Smooth muscle cell (in vitro differentiated cells): ENCODE measurements around the gene CIC. TPM values are rescaled to one million over a fixed set of nuclear protein-coding genes. Genes with fewer than 3 reads are reported as not detected.

Source experiments
- DNase-seq: peaks from one replicate; lab custom pipeline; 2025; ENCODE audit not compliant: unreplicated experiment; lab: John Stamatoyannopoulos, UW
- H2AFZ ChIP-seq: fragments of 200-600 bp; sonication (generic); 2 replicates; pipeline ENCODE4 v1.6.0; 2016; ENCODE audit warnings: antibody characterized with exemption, low read depth, mild to moderate bottlenecking
- H3F3A ChIP-seq: fragments of 200-600 bp; sonication (generic); 2 replicates; pipeline ENCODE4 v1.6.0; 2017; ENCODE audit warnings: antibody characterized with exemption, low read depth
- H3K27ac ChIP-seq: fragments of 200-600 bp; sonication (generic); 2 replicates; pipeline ENCODE4 v1.5.1; 2016; ENCODE audit warnings: low read depth, mild to moderate bottlenecking
- H3K27me3 ChIP-seq: fragments of 200-600 bp; sonication (generic); 2 replicates; pipeline ENCODE4 v1.6.1; 2016; ENCODE audit warnings: low read depth, mild to moderate bottlenecking
- H3K36me3 ChIP-seq: fragments of 200-600 bp; sonication (generic); 2 replicates; pipeline ENCODE4 v1.5.1; 2016; ENCODE audit warnings: low read depth
- H3K4me1 ChIP-seq: fragments of 200-600 bp; sonication (generic); 2 replicates; pipeline ENCODE4 v1.5.1; 2016; ENCODE audit warnings: low read depth
- H3K4me2 ChIP-seq: fragments of 200-600 bp; sonication (generic); 2 replicates; pipeline ENCODE4 v1.6.0; 2016; ENCODE audit warnings: mild to moderate bottlenecking
- H3K4me3 ChIP-seq: fragments of 200-600 bp; sonication (generic); 2 replicates; pipeline ENCODE4 v1.5.1; 2016; ENCODE audit warnings: mild to moderate bottlenecking
- H3K79me2 ChIP-seq: fragments of 200-600 bp; sonication (generic); 2 replicates; pipeline ENCODE4 v1.6.0; 2016; ENCODE audit warnings: low read depth, mild to moderate bottlenecking
- H3K9ac ChIP-seq: fragments of 200-600 bp; sonication (generic); 2 replicates; pipeline ENCODE4 v1.6.0; 2016; ENCODE audit warnings: low read depth
- H3K9me3 ChIP-seq: fragments of 200-600 bp; sonication (generic); replicated peaks from 2 replicates; pipeline ENCODE4 v1.5.1; 2016; ENCODE audit warnings: low read depth
- H4K20me1 ChIP-seq: fragments of 200-600 bp; sonication (generic); 2 replicates; pipeline ENCODE4 v1.6.0; 2016; ENCODE audit warnings: low read depth
- CTCF ChIP-seq: fragments of 200-600 bp; sonication (generic); IDR thresholded peaks from 2 replicates; pipeline ENCODE4 v1.5.1; 2017; ENCODE audit warnings: borderline replicate concordance, mild to moderate bottlenecking, antibody characterized with exemption; ENCODE audit not compliant: insufficient read depth, poor library complexity, severe bottlenecking
- WGBS: methylation state at CpG from one replicate; pipeline ENCODE4 v1.1.7; 2016; ENCODE audit warnings: low lambda C conversion rate; 5-methylcytosine and 5-hydroxymethylcytosine counted together
- polyA plus RNA-seq: library from polyadenylated mRNA; unstranded; fragments of >200 nt; fragmentation: Nextera tagmentation; extraction: Ambion mirVana; gene quantifications from 2 replicates; pipeline ENCODE4 v1.2.1, GENCODE V29; 2016
- total RNA-seq: library from RNA; depleted of rRNA; stranded (reverse); fragments of >200 nt; gene quantifications from 2 replicates; pipeline ENCODE4 v1.2.3, GENCODE V29; 2014

Gene CIC
- total and polyA plus RNA-seq, 2 experiments from 2014 or later = 12.6 to 18.4 TPM

DNA sequence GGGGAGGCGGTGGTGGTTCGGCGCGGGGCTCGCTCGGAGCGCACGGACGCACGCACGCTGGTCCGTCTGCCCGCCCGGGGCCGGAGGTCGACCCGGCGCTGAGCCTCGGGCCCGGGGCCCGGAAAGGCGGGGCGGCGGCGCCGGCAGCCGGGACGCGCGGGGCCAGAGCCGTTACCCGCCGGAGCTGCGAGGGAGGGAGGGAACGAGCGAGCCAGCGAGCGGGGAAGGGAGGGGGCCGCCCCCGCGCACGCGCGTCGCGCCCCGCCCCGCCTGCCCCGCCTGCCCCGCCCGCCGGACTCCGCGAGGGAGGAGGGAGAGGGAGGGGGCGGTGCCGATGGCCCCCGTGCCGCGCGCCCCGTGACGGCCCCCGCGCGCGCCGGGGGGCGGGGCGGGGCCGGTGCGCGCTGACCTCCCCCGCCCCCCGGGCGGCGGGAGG, 15.0 kb downstream of the CIC start:
- H3K4me1 ChIP-seq = peaks cover 36% of the 10 kb centered on the region
- no peak overlapping the region for H3K27ac ChIP-seq
- H3K36me3 ChIP-seq = no peaks in the 10 kb centered on the region
- peaks cover 46% of the 10 kb centered on the region for H4K20me1 ChIP-seq
- H3K4me3 ChIP-seq = peak overlapping the region; percentile 40
- peak; percentile 89 for DNase-seq
- 0% methylated on average over 6 of the region's 76 CpGs for WGBS
- H3K9ac ChIP-seq = no peak overlapping the region
- H2AFZ ChIP-seq = no peak overlapping the region
- H3K79me2 ChIP-seq = peaks cover 12% of the 10 kb centered on the region
- no peaks in the 10 kb centered on the region for H3K9me3 ChIP-seq
- no peaks in the 10 kb centered on the region for H3K27me3 ChIP-seq
- peaks cover 26% of the 10 kb centered on the region for H3F3A ChIP-seq
- no peak for TF ChIP-seq CTCF
- peak overlapping the region; percentile 63 for H3K4me2 ChIP-seq

DNA sequence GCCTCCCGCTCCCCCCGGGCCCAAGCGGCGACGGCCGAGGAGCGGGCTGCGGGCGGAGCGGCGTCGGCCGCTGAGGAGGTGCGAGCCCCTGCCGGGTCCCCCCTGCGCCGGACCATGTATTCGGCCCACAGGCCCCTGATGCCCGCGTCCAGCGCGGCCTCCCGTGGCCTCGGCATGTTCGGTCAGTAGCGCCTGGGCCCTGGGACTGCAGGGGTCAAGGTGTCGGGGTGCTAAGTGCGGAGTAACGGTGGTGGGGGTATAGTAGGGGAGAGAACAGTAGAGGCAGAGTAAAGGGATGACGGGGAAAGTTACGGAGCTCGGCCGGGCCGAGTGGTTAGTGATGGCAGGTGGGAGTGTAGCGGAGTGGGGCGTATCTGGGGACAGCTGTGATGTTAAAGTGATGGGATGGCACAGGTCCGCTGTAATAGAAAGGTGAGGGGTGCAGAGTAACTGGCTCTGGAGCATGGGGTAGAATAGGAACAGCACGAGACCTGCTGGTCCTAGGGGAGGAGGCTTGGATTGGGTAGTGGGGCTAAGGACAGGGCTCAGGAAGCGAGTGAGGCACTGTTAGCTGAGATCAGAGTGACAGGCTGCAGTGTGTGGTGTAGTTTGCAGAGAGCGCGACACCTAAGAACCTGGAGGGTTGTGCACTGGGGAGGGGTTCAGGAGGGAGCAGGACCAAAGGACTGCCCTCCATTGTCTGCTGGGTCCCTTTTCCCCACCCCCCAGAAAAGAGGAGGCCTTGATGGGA, 15.7 kb downstream of the CIC start:
- H3K4me3 ChIP-seq = peak overlapping the region; percentile 71
- peaks cover 47% of the 10 kb centered on the region for H4K20me1 ChIP-seq
- H3K9ac ChIP-seq = no peak overlapping the region
- H3K27me3 ChIP-seq = no peaks in the 10 kb centered on the region
- H3K4me1 ChIP-seq = peaks cover 30% of the 10 kb centered on the region
- H3K9me3 ChIP-seq = no peaks in the 10 kb centered on the region
- whole genome bisulfite sequencing = 6% methylated on average over 38 of the region's 41 CpGs
- TF ChIP-seq CTCF = no peak
- no peaks in the 10 kb centered on the region for H3K36me3 ChIP-seq
- DNase-seq = no peak
- peak overlapping the region; percentile 100 for H3K4me2 ChIP-seq
- H2AFZ ChIP-seq = no peak overlapping the region
- H3K27ac ChIP-seq = no peak overlapping the region
- H3F3A ChIP-seq = peaks cover 25% of the 10 kb centered on the region
- peaks cover 12% of the 10 kb centered on the region for H3K79me2 ChIP-seq

DNA sequence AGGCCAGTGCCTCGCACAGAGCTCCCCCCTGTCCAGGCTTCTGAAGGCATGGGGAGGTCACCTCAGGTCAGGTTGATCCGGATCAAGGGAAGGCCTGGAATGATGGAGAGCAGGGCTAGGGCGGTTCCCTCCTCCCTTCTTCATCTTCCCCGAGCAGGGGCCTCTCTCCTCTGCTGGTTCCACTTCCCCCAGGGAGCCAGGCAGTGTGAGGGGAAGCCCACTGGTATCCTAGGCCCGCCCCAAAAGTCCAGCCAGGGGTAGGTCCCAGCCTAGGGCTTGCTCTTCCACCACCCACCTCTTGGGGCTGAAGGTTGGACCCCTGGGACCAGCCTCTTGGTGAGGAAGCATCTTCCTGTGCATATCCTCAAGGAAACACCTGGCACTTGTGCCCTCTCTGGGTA, 16.5 kb downstream of the CIC start:
- peak overlapping the region; percentile 71 for H3K4me3 ChIP-seq
- H3F3A ChIP-seq = peaks cover 19% of the 10 kb centered on the region
- 63% methylated on average over 5 of the region's 5 CpGs for WGBS
- H3K36me3 ChIP-seq = no peaks in the 10 kb centered on the region
- H2AFZ ChIP-seq = no peak overlapping the region
- peaks cover 30% of the 10 kb centered on the region for H3K4me1 ChIP-seq
- TF ChIP-seq CTCF = no peak
- H3K9ac ChIP-seq = no peak overlapping the region
- H3K79me2 ChIP-seq = peaks cover 12% of the 10 kb centered on the region
- H3K9me3 ChIP-seq = no peaks in the 10 kb centered on the region
- no peak for DNase-seq
- no peaks in the 10 kb centered on the region for H3K27me3 ChIP-seq
- H4K20me1 ChIP-seq = peaks cover 55% of the 10 kb centered on the region
- peak overlapping the region; percentile 100 for H3K4me2 ChIP-seq
- no peak overlapping the region for H3K27ac ChIP-seq

GRCh38 chr19:42285988-42286348, 16.9 kb downstream of the CIC start:
- peaks cover 12% of the 10 kb centered on the region for H3K79me2 ChIP-seq
- H3K9me3 ChIP-seq = no peaks in the 10 kb centered on the region
- H3K4me3 ChIP-seq = no peak overlapping the region
- peaks cover 29% of the 10 kb centered on the region for H3K4me1 ChIP-seq
- no peak overlapping the region for H2AFZ ChIP-seq
- no peaks in the 10 kb centered on the region for H3K27me3 ChIP-seq
- H4K20me1 ChIP-seq = peaks cover 57% of the 10 kb centered on the region
- 90% methylated on average over 6 of the region's 6 CpGs for whole genome bisulfite sequencing
- no peak for TF ChIP-seq CTCF
- H3K27ac ChIP-seq = no peak overlapping the region
- no peak for DNase-seq
- H3K4me2 ChIP-seq = no peak overlapping the region
- peaks cover 19% of the 10 kb centered on the region for H3F3A ChIP-seq
- H3K9ac ChIP-seq = no peak overlapping the region
- no peaks in the 10 kb centered on the region for H3K36me3 ChIP-seq
